ENCODE measurements around the gene FAP.

The FAP gene

DNA sequence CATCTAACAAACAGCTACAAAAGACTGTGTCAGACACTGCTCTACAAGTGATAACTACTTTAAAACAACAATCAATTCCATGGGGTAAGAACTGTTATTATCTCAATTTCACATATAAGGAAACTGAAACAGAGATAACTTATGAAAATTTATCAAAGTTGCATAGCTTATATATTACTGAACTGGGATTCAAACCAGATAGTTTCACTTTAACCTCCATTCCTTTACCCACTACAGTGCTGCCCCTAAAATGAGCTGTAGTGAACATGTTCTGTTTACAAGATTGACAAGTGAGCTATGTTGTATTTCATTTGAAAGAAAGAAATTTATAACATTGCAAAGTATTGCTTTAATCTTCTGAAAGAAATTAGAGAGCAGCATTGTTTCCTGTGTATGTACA lies 77.1 kb downstream of the FAP start:
- DNase-seq (ENCODE audit: extremely low read depth, low read depth), result no peak
- TF ChIP-seq, protein P1, sequence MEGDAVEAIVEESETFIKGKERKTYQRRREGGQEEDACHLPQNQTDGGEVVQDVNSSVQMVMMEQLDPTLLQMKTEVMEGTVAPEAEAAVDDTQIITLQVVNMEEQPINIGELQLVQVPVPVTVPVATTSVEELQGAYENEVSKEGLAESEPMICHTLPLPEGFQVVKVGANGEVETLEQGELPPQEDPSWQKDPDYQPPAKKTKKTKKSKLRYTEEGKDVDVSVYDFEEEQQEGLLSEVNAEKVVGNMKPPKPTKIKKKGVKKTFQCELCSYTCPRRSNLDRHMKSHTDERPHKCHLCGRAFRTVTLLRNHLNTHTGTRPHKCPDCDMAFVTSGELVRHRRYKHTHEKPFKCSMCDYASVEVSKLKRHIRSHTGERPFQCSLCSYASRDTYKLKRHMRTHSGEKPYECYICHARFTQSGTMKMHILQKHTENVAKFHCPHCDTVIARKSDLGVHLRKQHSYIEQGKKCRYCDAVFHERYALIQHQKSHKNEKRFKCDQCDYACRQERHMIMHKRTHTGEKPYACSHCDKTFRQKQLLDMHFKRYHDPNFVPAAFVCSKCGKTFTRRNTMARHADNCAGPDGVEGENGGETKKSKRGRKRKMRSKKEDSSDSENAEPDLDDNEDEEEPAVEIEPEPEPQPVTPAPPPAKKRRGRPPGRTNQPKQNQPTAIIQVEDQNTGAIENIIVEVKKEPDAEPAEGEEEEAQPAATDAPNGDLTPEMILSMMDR (IDR thresholded peaks at IDR 0.05; ENCODE audit: low read depth, low read length, missing control alignments), result no peak

DNA sequence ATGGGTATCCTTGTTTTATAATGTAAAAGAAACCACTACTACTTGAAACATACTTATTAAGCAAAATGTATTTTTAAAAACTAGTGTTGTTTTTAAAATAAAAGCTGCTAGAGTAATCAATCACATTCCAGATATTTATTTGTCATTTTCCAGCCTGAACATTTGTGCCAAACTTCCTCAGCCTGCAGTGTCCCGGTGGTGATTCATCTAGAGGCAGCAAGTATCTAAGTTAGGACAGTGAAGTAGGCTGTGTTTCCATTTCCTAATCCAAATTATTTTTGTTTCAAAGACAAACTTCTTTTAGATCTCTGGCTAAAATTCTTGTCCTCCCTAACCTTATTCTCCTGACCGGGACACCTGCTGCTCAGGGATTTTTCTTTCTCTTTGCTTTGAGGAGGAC lies 78.4 kb downstream of the FAP start:
- TF ChIP-seq, protein P1 (IDR thresholded peaks at IDR 0.05; ENCODE audit: low read depth, low read length, missing control alignments), result no peak
- no peak for DNase-seq (ENCODE audit: extremely low read depth, low read depth)
- H3K4me3 ChIP-seq (replicated peaks; ENCODE audit: low read depth, low read length), result no peak overlapping the region

More for the DNA sequence above, 77.1 kb downstream of the FAP start:
- no peak overlapping the region for H3K4me3 ChIP-seq (replicated peaks; ENCODE audit: low read depth, low read length)

DNA sequence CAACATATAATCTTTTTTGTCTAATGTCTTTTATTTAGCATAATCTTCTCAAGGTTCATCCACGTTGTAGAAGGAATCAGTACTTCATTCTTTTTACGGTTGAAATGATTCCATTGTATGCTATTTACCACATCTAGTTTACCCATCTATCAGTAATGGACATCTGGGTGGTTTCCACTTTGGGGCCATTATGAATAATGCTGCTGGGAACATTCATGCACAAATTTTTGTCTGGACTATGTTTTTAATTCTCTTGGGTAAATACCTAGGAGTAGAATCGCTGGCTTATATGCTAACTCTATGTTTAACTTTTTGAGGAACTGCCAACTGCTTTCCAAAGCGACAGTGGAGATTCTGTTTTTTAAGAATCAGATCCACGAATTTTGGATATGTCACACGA lies 83.8 kb downstream of the FAP start:
- no peak for DNase-seq (ENCODE audit: extremely low read depth, low read depth)
- H3K4me3 ChIP-seq (replicated peaks; ENCODE audit: low read depth, low read length), result no peak overlapping the region
- TF ChIP-seq, protein P1 (IDR thresholded peaks at IDR 0.05; ENCODE audit: low read depth, low read length, missing control alignments), result no peak

DNA sequence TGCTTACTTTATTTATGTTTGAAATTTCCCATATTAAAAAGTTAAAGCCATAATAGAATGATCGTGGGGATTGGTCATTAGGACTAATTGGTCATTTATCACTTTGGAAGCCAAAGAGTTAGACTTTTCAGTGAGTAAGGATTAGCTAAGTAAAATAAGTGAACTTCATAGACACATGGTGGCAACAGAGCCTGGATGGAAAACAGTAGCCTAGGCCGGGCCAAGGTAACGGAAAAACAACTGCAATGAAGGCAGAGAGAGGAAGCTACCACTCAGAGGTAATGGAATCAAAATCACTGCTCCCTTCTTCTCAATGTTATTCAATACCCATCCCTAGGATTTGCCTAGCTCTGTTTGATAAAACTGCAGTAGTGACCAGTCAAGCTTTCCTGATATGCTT lies 87.1 kb downstream of the FAP start:
- DNase-seq (ENCODE audit: extremely low read depth, low read depth), result no peak
- TF ChIP-seq, protein P1 (IDR thresholded peaks at IDR 0.05; ENCODE audit: low read depth, low read length, missing control alignments), result no peak
- no peak overlapping the region for H3K4me3 ChIP-seq (replicated peaks; ENCODE audit: low read depth, low read length)

DNA sequence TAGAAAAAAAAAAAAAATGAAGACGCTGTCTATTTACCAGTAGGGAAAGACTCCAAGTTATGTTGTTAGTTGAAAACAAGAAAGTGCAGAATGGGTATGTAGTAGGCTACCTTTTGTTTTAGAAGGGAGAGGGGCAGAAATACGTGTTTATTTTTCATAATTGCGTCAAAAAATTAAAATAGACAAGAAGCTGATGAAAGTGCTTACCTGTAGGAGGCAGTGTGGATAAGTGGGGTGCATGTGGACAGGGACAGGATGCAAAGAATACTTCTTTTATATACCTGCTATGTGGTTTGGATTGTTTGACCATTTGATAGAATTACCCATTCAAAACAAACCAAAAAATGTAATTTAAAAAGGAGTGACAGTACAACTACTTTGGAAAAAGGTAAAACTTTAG lies 88.2 kb downstream of the FAP start:
- TF ChIP-seq, protein P1 (IDR thresholded peaks at IDR 0.05; ENCODE audit: low read depth, low read length, missing control alignments), result no peak
- no peak for DNase-seq (ENCODE audit: extremely low read depth, low read depth)
- no peak overlapping the region for H3K4me3 ChIP-seq (replicated peaks; ENCODE audit: low read depth, low read length)

DNA sequence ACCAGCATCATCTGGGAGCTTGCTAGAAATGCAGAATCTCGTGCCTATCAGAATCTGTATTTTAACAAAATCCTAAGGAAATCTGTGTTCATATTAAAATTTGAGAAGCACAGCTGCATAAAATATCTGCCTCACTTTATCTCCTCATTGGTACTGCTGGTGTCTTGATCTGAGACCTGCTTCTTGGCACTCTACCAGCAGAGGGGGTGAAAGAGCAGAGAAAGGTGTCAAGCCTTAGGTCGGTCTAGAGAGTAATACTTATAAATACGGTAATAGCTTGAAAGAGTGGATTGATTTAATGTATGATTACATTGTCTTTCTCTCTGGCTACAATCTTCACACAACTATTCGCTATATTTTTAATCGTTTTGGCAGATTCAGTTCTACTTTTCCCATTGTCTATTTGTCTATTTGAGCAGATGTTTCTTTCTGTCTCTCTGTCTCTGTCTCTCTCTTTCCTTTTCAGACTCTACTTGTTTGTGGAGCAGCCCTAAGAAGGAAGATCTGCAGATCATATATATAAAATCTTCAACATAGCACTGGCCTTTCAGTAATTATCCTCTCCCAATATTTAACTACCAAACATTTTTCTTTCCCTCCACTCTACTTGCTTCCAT lies 89.5 kb downstream of the FAP start:
- H3K4me3 ChIP-seq (replicated peaks; ENCODE audit: low read depth, low read length), result no peak overlapping the region
- DNase-seq (ENCODE audit: extremely low read depth, low read depth), result peak; percentile 40
- TF ChIP-seq, protein P1 (IDR thresholded peaks at IDR 0.05; ENCODE audit: low read depth, low read length, missing control alignments), result peak; percentile 78

DNA sequence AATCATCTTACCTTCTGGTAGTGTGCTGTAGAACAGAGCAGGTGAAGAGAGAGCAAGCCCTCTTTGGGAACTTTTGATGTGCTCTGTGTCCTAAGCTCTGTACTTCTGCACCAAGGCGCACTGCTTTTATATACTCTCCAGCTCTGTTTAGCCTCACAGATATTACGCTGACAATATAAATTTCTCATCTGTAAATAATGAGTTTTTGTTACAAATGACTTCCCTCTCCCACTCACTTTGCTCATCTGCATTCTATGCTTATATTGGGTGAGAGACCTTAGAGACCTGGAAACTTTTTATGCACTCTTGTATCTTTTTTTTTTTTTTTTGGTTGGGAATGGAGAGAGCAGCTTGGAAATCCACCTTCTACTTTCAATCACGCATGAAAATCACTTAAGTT lies 91.1 kb downstream of the FAP start, which contains the start of gene GCG:
GCG (minus strand) TSS at position 101 of the 400 bp plus-strand sequence. CDS start 3,069 bp downstream, outside the sequence.
- TF ChIP-seq, protein P1 (IDR thresholded peaks at IDR 0.05; ENCODE audit: low read depth, low read length, missing control alignments), result no peak
- DNase-seq (ENCODE audit: extremely low read depth, low read depth), result no peak
- no peak within 1 kb of the TSS for H3K4me3 ChIP-seq (replicated peaks; ENCODE audit: low read depth, low read length)

All from HFF-Myc (cell line).